22Rv1 (cell line): Measurements from ENCODE around the gene RIN2.

Experiments
- ZFX ChIP-seq: fragments of 450-650 bp; IDR thresholded peaks from 2 replicates; pipeline ENCODE4 v1.6.1; 2017; ENCODE audit warnings: antibody characterized with exemption, borderline replicate concordance
- TF ChIP-seq, protein P1 (sequence below): fragments of 450-650 bp; IDR thresholded peaks from 2 replicates; pipeline ENCODE4 v1.5.1; 2017; ENCODE audit warnings: mild to moderate bottlenecking

GRCh38 chr20:19738951-19739350 is 19.1 kb upstream of the RIN2 start:
- TF ChIP-seq, protein P1, sequence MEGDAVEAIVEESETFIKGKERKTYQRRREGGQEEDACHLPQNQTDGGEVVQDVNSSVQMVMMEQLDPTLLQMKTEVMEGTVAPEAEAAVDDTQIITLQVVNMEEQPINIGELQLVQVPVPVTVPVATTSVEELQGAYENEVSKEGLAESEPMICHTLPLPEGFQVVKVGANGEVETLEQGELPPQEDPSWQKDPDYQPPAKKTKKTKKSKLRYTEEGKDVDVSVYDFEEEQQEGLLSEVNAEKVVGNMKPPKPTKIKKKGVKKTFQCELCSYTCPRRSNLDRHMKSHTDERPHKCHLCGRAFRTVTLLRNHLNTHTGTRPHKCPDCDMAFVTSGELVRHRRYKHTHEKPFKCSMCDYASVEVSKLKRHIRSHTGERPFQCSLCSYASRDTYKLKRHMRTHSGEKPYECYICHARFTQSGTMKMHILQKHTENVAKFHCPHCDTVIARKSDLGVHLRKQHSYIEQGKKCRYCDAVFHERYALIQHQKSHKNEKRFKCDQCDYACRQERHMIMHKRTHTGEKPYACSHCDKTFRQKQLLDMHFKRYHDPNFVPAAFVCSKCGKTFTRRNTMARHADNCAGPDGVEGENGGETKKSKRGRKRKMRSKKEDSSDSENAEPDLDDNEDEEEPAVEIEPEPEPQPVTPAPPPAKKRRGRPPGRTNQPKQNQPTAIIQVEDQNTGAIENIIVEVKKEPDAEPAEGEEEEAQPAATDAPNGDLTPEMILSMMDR: no peak
- TF ChIP-seq ZFX: no peak
